ENCODE measurements around the gene MBNL2.

DNA sequence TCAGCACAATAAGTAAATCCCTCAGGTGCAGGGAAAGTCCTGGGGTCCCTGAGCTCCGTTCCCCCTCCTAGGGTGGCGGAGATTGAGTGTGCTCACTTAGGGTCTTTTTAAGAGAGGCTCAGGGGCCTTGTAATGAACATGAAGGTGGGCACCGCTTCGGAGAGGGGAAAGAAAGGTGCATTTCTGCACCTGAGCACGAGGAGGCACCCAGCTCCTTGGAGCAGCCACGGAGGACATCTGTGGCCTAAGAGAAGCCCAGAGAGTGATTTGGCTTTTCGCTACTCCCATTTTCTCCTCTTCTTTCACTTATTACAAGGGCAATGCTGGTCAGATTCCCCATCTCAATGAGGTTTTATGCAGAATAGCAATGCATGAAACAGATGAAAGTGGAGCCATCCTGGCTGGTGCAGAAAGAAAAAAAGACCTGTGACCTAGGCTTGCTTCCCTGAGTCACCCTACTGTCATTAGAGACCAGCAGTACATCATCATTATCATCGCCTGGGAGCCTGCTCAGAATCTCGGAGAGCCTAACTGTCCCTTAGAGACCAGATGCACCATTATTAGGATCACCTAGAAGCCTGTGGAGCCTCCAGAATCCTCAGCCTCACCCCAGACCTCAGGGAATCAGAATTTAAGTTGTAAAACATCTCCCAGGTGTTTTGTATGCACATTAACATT, 125.3 kb downstream of the MBNL2 start:
- TF ChIP-seq POLR2AphosphoS5 (IDR thresholded peaks at IDR 0.05): no peak
- TF ChIP-seq EP300 (IDR thresholded peaks at IDR 0.05): no peak
